ENCODE data around the gene WWC1. TPM values are rescaled to one million over a fixed set of nuclear protein-coding genes. Genes with fewer than 3 reads are reported as not detected.

WWC1 gene
- total RNA-seq, 1 donor from 2014 or later = 48.6 TPM

DNA sequence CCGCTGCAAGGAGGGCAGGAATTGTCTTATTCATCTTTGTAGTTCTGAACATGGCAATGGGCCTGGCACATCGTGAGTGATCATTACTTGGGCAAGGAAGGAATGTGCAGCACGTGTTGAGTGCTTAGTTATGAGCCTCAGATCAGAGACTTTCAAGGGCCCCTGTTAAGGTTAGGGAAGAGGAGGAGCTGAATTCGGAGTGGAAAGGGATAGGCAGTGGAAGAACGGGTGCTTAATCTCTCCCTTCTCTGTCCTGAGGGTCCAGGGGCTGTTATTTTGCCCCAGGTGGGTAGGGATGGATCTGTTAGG is 135.4 kb downstream of the WWC1 start:
- Histone ChIP-seq H3K4me3 (ENCODE audit: insufficient read depth, low read depth, low read length) (no peak overlapping the region), H4K20me1 (ENCODE audit: insufficient read depth, low read length) (no peaks in the 10 kb centered on the region), H3K4me2 (ENCODE audit: low read length) (no peak overlapping the region), H3K27me3 (ENCODE audit: insufficient read depth, low read length) (no peaks in the 10 kb centered on the region), H2AFZ (ENCODE audit: low read depth, low read length) (no peak overlapping the region), H3K27ac (ENCODE audit: low read depth, low read length) (no peak overlapping the region), H3K36me3 (ENCODE audit: insufficient read depth, low read length) (no peaks in the 10 kb centered on the region), H3K9ac (ENCODE audit: low read length) (no peak overlapping the region), H3K4me1 (ENCODE audit: insufficient read depth, low read length) (peaks cover 6% of the 10 kb centered on the region), H3K79me2 (ENCODE audit: insufficient read depth, low read length) (no peaks in the 10 kb centered on the region), H3K9me3 (ENCODE audit: insufficient read depth, low read depth, low read length) (no peaks in the 10 kb centered on the region)
- FAIRE-seq = no peak
- Mint-ChIP-seq H3K27ac (ENCODE audit: unreplicated experiment) (no peak overlapping the region), H3K4me1 (ENCODE audit: low read depth, unreplicated experiment) (peaks cover 8% of the 10 kb centered on the region), H3K36me3 (ENCODE audit: low read depth, unreplicated experiment) (peaks cover 21% of the 10 kb centered on the region), H3K4me3 (ENCODE audit: unreplicated experiment) (no peak overlapping the region), H3K9me3 (ENCODE audit: unreplicated experiment) (no peaks in the 10 kb centered on the region), H3K27me3 (ENCODE audit: low read depth, unreplicated experiment) (no peaks in the 10 kb centered on the region)
- TF ChIP-seq EZH2 (IDR thresholded peaks at IDR 0.05; ENCODE audit: insufficient read depth, low read length) = no peak
- TF ChIP-seq, protein P1, sequence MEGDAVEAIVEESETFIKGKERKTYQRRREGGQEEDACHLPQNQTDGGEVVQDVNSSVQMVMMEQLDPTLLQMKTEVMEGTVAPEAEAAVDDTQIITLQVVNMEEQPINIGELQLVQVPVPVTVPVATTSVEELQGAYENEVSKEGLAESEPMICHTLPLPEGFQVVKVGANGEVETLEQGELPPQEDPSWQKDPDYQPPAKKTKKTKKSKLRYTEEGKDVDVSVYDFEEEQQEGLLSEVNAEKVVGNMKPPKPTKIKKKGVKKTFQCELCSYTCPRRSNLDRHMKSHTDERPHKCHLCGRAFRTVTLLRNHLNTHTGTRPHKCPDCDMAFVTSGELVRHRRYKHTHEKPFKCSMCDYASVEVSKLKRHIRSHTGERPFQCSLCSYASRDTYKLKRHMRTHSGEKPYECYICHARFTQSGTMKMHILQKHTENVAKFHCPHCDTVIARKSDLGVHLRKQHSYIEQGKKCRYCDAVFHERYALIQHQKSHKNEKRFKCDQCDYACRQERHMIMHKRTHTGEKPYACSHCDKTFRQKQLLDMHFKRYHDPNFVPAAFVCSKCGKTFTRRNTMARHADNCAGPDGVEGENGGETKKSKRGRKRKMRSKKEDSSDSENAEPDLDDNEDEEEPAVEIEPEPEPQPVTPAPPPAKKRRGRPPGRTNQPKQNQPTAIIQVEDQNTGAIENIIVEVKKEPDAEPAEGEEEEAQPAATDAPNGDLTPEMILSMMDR (IDR thresholded peaks at IDR 0.05; ENCODE audit: insufficient read depth, low read depth, low read length) = no peak
- DNase-seq (ENCODE audit: low read depth) = no peak

DNA sequence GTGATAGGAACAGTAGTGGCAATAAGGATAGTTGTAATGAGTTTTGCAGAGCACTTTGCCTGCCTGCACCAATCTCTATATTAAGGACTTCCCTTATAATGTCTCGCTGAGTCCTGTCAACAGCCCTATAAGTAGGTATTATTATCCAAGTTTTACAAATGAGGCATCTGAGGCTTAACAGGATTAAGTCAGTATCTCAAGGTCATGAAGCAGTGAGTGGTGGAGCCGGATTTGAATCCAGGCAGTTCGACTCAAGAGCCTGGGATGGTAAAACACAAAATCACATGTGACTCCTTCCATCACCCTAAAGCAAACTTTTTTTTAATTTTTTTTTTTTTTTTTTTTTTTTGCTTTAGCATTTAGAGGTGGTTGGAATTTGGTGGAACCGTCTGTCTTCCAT is 135.8 kb downstream of the WWC1 start:
- Mint-ChIP-seq H3K27me3 (ENCODE audit: low read depth, unreplicated experiment) (no peaks in the 10 kb centered on the region), H3K36me3 (ENCODE audit: low read depth, unreplicated experiment) (peaks cover 19% of the 10 kb centered on the region), H3K27ac (ENCODE audit: unreplicated experiment) (no peak overlapping the region), H3K9me3 (ENCODE audit: unreplicated experiment) (no peaks in the 10 kb centered on the region), H3K4me1 (ENCODE audit: low read depth, unreplicated experiment) (peaks cover 8% of the 10 kb centered on the region), H3K4me3 (ENCODE audit: unreplicated experiment) (no peak overlapping the region)
- no peak overlapping the region for H3K27ac ChIP-seq (ENCODE audit: low read depth, low read length)
- no peaks in the 10 kb centered on the region for H3K27me3 ChIP-seq (ENCODE audit: insufficient read depth, low read length)
- H2AFZ ChIP-seq (ENCODE audit: low read depth, low read length) = no peak overlapping the region
- no peaks in the 10 kb centered on the region for H3K36me3 ChIP-seq (ENCODE audit: insufficient read depth, low read length)
- FAIRE-seq (no peak), DNase-seq (ENCODE audit: low read depth) (no peak)
- TF ChIP-seq, protein P1 (IDR thresholded peaks at IDR 0.05; ENCODE audit: insufficient read depth, low read depth, low read length) = no peak
- no peak for TF ChIP-seq EZH2 (IDR thresholded peaks at IDR 0.05; ENCODE audit: insufficient read depth, low read length)
- H3K4me1 ChIP-seq (ENCODE audit: insufficient read depth, low read length) = peaks cover 6% of the 10 kb centered on the region
- no peak overlapping the region for H3K4me2 ChIP-seq (ENCODE audit: low read length)
- no peaks in the 10 kb centered on the region for H3K79me2 ChIP-seq (ENCODE audit: insufficient read depth, low read length)
- H3K9me3 ChIP-seq (ENCODE audit: insufficient read depth, low read depth, low read length) = no peaks in the 10 kb centered on the region
- no peak overlapping the region for H3K4me3 ChIP-seq (ENCODE audit: insufficient read depth, low read depth, low read length)
- no peak overlapping the region for H3K9ac ChIP-seq (ENCODE audit: low read length)
- H4K20me1 ChIP-seq (ENCODE audit: insufficient read depth, low read length) = no peaks in the 10 kb centered on the region

DNA sequence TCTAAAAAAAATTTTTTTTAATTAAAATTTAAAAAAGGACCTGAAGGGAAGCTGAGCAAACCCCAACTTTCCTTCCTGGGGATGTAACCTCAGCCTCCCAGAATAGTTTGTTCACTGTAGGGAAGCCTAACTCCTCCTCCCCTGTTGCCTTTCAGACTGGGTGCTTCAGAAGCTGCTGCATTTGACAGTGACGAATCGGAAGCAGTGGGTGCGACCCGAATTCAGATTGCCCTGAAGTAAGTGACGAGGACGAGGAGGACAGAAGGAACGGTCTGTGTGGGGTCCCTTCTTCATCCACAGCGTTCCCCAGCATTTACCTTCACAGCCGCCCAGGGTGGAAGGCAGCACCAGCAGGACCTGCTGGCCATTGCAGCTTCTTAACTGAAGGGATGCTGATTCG is 137.1 kb downstream of the WWC1 start:
- Histone ChIP-seq H3K4me3 (ENCODE audit: insufficient read depth, low read depth, low read length) (no peak overlapping the region), H3K79me2 (ENCODE audit: insufficient read depth, low read length) (no peaks in the 10 kb centered on the region), H3K9ac (ENCODE audit: low read length) (no peak overlapping the region), H3K27me3 (ENCODE audit: insufficient read depth, low read length) (no peaks in the 10 kb centered on the region), H3K36me3 (ENCODE audit: insufficient read depth, low read length) (no peaks in the 10 kb centered on the region), H2AFZ (ENCODE audit: low read depth, low read length) (no peak overlapping the region), H3K27ac (ENCODE audit: low read depth, low read length) (no peak overlapping the region), H3K4me1 (ENCODE audit: insufficient read depth, low read length) (peaks cover 6% of the 10 kb centered on the region), H3K4me2 (ENCODE audit: low read length) (no peak overlapping the region), H4K20me1 (ENCODE audit: insufficient read depth, low read length) (no peaks in the 10 kb centered on the region), H3K9me3 (ENCODE audit: insufficient read depth, low read depth, low read length) (no peaks in the 10 kb centered on the region)
- FAIRE-seq = no peak
- Mint-ChIP-seq H3K27me3 (ENCODE audit: low read depth, unreplicated experiment) (no peaks in the 10 kb centered on the region), H3K27ac (ENCODE audit: unreplicated experiment) (no peak overlapping the region), H3K9me3 (ENCODE audit: unreplicated experiment) (no peaks in the 10 kb centered on the region), H3K4me1 (ENCODE audit: low read depth, unreplicated experiment) (peaks cover 8% of the 10 kb centered on the region), H3K36me3 (ENCODE audit: low read depth, unreplicated experiment) (peaks cover 20% of the 10 kb centered on the region), H3K4me3 (ENCODE audit: unreplicated experiment) (no peak overlapping the region)
- no peak for DNase-seq (ENCODE audit: low read depth)
- no peak for TF ChIP-seq EZH2 (IDR thresholded peaks at IDR 0.05; ENCODE audit: insufficient read depth, low read length)
- TF ChIP-seq, protein P1 (IDR thresholded peaks at IDR 0.05; ENCODE audit: insufficient read depth, low read depth, low read length) = no peak
